HG03469 (cell line): ENCODE results near the gene C1QTNF3.

Source experiments
- ATAC-seq: cut with Tn5 transposase; IDR thresholded peaks from one replicate; pipeline ENCODE4 v1.9.1; 2021; ENCODE audit warnings: mild to moderate bottlenecking, moderate library complexity, moderate number of reproducible peaks; ENCODE audit not compliant: unreplicated experiment

C1QTNF3 gene

GRCh38 chr5:34002629-34003328 lies 40.2 kb downstream of the C1QTNF3 start:
- ATAC-seq, result no peak

DNA sequence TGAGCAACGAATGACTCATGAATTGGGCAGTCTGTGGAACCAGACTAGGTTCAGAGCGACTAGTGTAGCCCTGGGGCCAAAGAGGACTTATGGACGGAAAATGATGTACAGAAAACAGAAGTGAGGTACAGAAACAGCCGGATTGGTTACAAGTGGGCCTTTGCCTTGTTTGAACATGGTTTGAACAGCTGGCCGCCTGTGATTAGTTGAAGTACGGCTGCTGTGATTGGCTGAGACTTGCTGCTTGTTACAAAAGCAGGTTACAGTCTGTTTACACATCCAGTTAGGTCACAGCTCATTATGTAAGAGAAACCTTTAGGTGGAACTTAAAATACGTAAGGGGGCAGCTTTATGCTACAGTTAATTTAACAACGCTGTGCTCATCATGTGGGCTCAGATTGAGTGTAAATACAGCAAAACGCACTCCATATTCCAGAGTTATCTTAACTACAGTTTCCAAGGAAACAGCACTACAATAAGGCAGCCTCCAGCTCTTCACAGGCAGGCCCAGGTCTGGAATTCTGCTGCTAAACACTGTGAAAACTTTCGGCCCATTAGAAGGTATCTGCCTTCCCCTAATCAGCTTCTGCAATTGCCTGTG lies 41.7 kb downstream of the C1QTNF3 start:
- no peak for ATAC-seq

GRCh38 chr5:33999978-34000377 lies 43.0 kb downstream of the C1QTNF3 start:
- ATAC-seq, result no peak

DNA sequence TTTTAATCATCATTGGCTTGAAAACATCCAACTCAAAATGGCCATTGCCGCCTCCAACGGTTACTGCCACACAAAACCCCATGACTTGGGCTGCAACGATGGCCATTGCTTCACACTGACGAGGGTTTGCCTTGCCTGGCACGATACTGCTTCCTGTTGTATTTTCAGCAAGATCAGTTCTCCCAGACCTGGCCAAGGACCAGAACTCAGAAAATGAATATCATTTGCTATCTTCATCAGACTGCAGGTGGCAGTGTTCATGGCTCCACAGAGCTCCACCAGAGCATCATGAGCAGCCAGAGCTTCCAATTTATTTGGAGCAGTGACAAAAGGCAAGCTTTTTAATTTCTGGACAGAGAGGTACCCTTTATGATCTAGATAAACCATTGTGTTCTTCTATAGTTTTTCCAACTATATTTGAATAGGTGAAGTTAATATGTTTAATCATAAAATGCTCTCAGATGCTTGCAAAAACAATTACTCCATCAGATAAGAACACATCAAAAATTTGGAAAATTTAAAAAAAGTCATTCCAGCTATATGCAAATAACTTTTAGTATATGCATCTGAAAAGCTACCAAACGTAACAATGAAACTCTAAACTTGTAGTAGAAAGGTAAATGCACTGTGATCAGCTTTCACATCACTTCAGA lies 45.6 kb downstream of the C1QTNF3 start:
- peak; percentile 72 for ATAC-seq

DNA sequence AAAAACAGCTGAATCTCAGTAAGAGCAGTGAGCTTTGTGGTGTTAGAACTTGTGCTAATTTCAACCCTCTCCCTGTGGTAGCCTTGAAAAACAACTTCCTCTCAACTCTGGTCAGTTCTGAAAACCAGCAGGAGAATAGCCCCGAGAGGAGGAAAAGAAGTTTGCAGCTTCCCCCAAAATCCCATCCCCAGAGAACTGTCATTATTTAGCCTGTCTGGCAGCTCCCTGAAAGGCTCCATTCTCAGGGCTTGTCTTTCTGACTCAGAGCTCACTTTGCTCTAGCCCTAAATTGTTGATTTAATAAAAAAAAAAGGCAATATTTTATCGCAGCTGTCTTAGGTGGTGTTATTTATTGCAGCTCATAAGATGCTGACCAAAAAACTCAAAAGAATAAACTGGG lies 47.1 kb downstream of the C1QTNF3 start:
- ATAC-seq, result no peak

GRCh38 chr5:33994845-33995244 lies 48.2 kb downstream of the C1QTNF3 start:
- ATAC-seq, result no peak

- ATAC-seq, result no peak
These were observed 50.1 kb downstream of the C1QTNF3 start for GRCh38 chr5:33992864-33993263.

DNA sequence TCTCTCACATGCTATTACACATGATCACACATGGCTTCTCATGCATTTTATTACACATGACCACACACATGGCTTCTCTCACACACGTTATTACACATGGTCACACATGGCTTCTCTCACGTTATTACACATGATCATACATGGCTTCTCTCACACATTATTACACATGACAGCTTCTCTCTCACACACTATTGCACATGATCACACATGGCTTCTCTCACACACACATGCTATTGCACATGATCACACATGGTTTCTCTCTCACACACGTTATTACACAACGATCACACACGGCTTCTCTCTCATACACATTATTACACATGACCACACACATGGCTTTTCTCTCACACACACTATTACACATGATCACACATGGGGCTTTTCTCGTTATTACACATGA lies 57.6 kb downstream of the C1QTNF3 start:
- no peak for ATAC-seq

DNA sequence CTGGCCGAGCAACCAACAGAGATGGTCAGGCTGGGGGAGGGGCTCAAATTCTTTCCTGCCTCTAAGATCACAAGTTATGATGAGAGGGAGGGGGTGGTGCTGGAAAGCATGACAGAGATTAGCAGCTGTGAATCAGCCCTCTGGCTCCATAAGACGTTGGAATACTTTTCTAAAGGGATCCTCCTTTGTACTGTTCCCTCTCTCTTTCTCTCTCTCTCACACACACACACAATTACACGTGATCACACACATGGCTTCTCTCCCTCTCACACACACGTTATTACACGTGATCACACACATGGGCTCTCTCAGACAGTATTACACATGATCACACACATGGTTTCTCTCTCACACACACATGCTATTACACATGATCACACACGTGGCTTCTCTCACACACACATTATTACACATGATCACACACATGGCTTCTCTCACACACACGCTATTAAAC lies 58.3 kb downstream of the C1QTNF3 start, which contains the start of gene SLC45A2:
SLC45A2 (minus strand) TSS at position 23 of the 454 bp plus-strand sequence. CDS start 110 bp downstream, outside the sequence.
- no peak for ATAC-seq

- no peak for ATAC-seq
These were observed 58.8 kb downstream of the C1QTNF3 start for GRCh38 chr5:33984178-33984577.

GRCh38 chr5:33981408-33982162 lies 61.4 kb downstream of the C1QTNF3 start:
- ATAC-seq, result no peak

DNA sequence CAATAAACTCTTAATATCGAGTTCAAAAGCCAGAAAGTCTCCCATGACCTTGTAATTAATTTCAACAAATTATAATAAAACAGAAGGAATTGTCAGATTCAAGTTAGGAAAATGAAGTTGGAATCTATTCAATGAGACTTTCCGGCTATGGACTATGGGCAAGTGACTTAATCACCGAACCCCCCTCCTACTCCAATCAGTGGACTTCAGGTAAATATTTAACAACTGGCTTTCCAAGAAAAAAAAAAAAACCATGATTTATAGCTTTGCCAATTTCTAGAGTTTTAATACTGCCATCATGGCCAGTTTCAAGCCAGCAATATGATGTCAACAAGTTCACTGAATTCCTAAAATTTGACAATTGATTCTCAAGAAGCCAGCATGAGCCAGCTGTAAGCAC lies 63.0 kb downstream of the C1QTNF3 start:
- no peak for ATAC-seq

DNA sequence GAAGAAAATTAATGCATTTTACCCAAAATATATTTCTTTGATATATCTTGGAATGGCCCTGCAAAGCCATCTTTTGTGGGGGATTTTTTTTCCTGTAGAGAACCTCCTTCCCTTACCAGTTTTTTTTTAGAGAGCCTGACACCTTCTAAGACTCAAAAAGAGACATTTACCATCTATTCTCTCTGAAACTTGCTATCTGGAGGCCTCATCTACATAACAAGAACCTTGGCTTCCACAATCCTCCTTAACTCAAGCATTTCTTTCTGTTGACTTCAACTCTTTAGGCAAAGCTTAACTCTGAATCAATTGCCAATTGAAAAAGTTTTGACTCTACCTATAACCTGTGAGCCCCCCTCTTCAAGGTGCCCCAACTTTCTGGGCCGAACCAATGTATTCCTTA lies 64.7 kb downstream of the C1QTNF3 start:
- no peak for ATAC-seq

- no peak for ATAC-seq
These were observed 66.7 kb downstream of the C1QTNF3 start for GRCh38 chr5:33976307-33976706.

- no peak for ATAC-seq
These were observed 67.2 kb downstream of the C1QTNF3 start for GRCh38 chr5:33975852-33976251.

DNA sequence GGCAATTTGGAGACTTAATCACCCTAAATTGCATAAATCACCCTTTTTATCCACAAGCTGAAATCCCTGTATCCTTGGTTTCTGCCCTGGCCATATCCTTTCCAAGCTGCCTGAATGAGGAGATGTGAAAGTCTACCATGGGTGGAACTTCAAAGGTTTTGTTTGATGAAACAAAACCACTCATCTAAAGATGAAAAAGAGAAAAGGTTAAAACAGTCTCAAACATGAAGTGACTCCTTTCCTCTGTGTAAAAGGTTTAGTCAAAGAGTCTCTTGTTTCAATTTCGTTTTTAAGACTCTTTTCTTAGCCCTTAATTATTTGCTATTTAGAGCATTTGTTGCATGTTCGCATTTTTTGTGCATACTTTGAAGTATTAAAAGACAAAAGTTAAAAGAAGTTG lies 69.7 kb downstream of the C1QTNF3 start:
- ATAC-seq, result no peak

DNA sequence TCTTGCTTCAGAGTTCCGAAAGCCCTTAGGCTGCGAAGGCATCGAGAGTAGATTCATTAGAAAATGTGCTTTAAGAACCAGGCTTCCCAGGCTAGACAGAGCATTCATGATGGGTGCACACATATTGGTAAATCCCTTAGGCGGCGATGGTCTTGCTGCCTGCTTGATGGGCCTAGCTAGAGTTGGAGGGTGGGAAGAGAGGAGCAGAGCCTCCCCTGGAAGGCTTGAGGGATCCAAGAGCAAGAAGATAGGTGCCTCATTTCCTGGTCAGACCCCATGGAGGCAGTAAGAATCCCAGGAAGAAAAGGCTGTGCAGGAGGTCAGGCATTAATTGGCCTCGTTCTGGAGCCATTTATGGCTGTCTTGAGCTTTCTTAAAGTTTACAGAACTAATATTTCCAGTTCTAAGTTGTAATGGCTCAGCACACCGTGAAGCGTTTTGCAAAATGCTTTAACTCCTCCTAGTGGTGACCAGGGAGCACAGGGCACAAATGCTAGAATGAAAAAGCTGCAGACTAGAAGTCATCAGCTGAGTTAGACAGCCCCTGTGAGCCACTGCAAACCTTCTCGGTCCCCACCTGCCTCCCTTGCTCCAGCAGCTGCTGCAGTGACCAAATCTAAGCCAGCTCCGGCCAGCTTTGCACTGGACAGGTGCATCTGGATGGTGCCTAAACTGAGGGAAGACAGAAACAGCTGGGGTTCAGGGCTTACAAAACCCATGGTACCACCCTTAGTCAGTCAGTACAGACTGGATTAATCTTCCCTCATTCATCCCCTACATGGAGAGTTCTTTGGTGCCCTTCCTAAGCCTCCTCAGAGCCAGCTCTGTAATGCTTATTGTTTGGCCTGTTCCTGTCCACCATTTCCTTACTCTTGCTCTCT lies 73.2 kb downstream of the C1QTNF3 start:
- peak; percentile 64 for ATAC-seq

DNA sequence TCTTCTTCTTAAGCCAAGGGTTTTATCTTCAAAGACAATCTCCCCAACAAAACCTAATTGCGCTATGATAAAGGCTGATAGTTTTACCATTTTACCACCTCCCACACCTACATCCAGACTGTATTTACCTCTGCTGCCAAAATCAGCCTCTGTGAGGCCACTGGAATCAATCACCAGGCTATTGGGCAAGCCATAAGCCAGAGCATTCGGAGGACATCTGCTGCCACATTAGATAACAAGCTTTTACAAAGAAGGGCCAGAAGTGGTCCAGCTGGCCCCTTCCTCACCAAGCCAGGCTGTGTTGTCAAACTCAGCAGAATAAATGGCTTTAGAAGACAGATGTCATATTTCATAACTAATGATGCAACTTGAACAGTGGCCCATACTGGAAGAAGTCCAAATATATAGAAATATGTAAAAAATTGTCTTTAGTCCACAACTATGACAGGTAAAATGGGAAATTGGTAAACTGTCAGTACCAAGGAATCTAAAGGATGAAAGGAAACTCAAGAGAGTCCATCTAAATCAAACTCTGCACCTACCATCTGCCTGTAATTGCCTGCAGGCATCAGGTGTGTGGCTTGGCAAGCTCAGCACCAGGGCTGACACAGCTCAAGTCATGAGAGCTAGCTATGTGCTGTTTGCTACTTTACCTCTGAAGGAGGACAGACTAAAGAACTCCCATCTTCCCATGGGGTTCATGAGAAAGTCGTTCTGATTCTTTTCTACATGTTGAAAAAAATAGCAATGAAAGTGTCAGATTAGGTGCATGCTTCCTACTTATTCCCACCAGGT lies 74.6 kb downstream of the C1QTNF3 start:
- ATAC-seq, result no peak
